Measurements from ENCODE around the gene TCF7. TPM values are rescaled to one million over a fixed set of nuclear protein-coding genes. Genes with fewer than 3 reads are reported as not detected.
A peak's percentile ranks its signal among the peaks of the same experiment; 100 is the strongest.

TCF7 gene
- total RNA-seq, 1 experiment from 2014 or later: 18.2 TPM

GRCh38 chr5:134184155-134185135 lies 70.0 kb downstream of the TCF7 start:
- Histone ChIP-seq H3K14ac (ENCODE audit: insufficient read depth, low read length) (no peak overlapping the region), H4K5ac (ENCODE audit: insufficient read length, low read depth, low read length) (no peak overlapping the region), H4K91ac (ENCODE audit: insufficient read length, low read depth, low read length) (no peak overlapping the region), H2BK120ac (ENCODE audit: low read depth, low read length, poor library complexity, severe bottlenecking) (no peak overlapping the region), H3T11ph (ENCODE audit: low read length) (no peak overlapping the region), H3K18ac (ENCODE audit: insufficient read length, low read depth, low read length) (no peak overlapping the region), H2BK20ac (ENCODE audit: low read depth, low read length, poor library complexity, severe bottlenecking) (no peak overlapping the region), H3K56ac (ENCODE audit: insufficient read length, low read depth, low read length) (no peak overlapping the region), H3K9me3 (ENCODE audit: control insufficient read depth, low read depth, low read length) (no peaks in the 10 kb centered on the region), H2AK5ac (ENCODE audit: insufficient read length, low read length) (no peak overlapping the region), H3K23me2 (ENCODE audit: insufficient read length, low read depth, low read length, poor library complexity, severe bottlenecking) (no peaks in the 10 kb centered on the region), H3K79me1 (ENCODE audit: insufficient read depth, low read depth, low read length, poor library complexity, severe bottlenecking) (no peaks in the 10 kb centered on the region), H4K20me1 (ENCODE audit: control insufficient read depth, insufficient read depth, insufficient read length) (no peaks in the 10 kb centered on the region), H3K9ac (ENCODE audit: extremely low read depth, insufficient read length, low read length) (no peak overlapping the region), H3K4me2 (ENCODE audit: insufficient read depth, insufficient read length, low read length) (no peak overlapping the region), H4K8ac (replicated peaks; ENCODE audit: insufficient read length, low read depth, low read length) (no peak overlapping the region), H3K79me2 (ENCODE audit: insufficient read depth, low read length) (no peaks in the 10 kb centered on the region), H2BK15ac (ENCODE audit: low read depth, low read length) (no peak overlapping the region), H2AFZ (ENCODE audit: low read length) (no peak overlapping the region), H3K27ac (ENCODE audit: insufficient read length, low read depth, low read length) (no peak overlapping the region), H3K4me1 (ENCODE audit: insufficient read depth, low read length) (no peaks in the 10 kb centered on the region), H3K27me3 (ENCODE audit: insufficient read depth, low read length) (no peaks in the 10 kb centered on the region), H3K23ac (ENCODE audit: insufficient read length, low read depth, low read length) (no peak overlapping the region), H3K4ac (ENCODE audit: low read depth, low read length) (no peak overlapping the region), H2BK5ac (ENCODE audit: insufficient read length, low read length) (no peak overlapping the region), H2BK12ac (ENCODE audit: insufficient read length, low read depth, low read length) (no peak overlapping the region)
- peaks cover 2 to 3% of the 10 kb centered on the region in 2 experiments; a peak in 3 of 4 replicates for H3K4me1 Mint-ChIP-seq
- no peak overlapping the region for H3K27ac Mint-ChIP-seq
- no peaks in the 10 kb centered on the region for H3K9me3 Mint-ChIP-seq
- H3K36me3 Mint-ChIP-seq (ENCODE audit: insufficient read depth in 1 of 3, low read depth in 3 of 3): no peaks in the 10 kb centered on the region
- peak; percentile 91 for TF ChIP-seq CTCF (conservative IDR thresholded peaks at IDR 0.05)
- WGBS (ENCODE audit: extremely low coverage, insufficient read length, low lambda C conversion rate): no CpG with 5 or more reads among the region's 11 CpGs
- H3K4me3 Mint-ChIP-seq: no peak overlapping the region
- DNase-seq: peak; percentile 87
- H3K27me3 Mint-ChIP-seq (ENCODE audit: low read depth): no peaks in the 10 kb centered on the region; the same call in 1 of the 2 replicates

All from H9 (cell line).